GM06990 (cell line): Measurements from ENCODE around the gene PDE3B.
"Not testable (repeated sequence)": the region's sequence is repeated elsewhere in the genome, so short reads cannot be mapped to it uniquely, and the experiment has no call there.

Experiments
- DNase-seq: peaks from one replicate; pipeline ENCODE4 v3.0.0-alpha.2; 2011; ENCODE audit not compliant: insufficient read length; ENCODE audit errors: extremely low read depth
- H3K27me3 ChIP-seq: replicated peaks from 2 replicates; pipeline ENCODE4 v1.6.0; 2011; ENCODE audit warnings: low read length; ENCODE audit not compliant: control insufficient read depth, insufficient read depth
- H3K36me3 ChIP-seq: 2 replicates; pipeline ENCODE4 v1.5.1; 2011; ENCODE audit warnings: low read length; ENCODE audit not compliant: control insufficient read depth, insufficient read depth
- H3K4me3 ChIP-seq: replicated peaks from 2 replicates; pipeline ENCODE4 v1.5.1; 2011; ENCODE audit warnings: low read depth, mild to moderate bottlenecking, control low read depth, low read length
- TF ChIP-seq, protein P1 (sequence below): IDR thresholded peaks from 2 replicates; pipeline ENCODE4 v1.5.1; 2011; ENCODE audit warnings: low read length, control low read depth, mild to moderate bottlenecking, inconsistent platforms; ENCODE audit not compliant: insufficient read depth, poor library complexity, severe bottlenecking

PDE3B gene

DNA sequence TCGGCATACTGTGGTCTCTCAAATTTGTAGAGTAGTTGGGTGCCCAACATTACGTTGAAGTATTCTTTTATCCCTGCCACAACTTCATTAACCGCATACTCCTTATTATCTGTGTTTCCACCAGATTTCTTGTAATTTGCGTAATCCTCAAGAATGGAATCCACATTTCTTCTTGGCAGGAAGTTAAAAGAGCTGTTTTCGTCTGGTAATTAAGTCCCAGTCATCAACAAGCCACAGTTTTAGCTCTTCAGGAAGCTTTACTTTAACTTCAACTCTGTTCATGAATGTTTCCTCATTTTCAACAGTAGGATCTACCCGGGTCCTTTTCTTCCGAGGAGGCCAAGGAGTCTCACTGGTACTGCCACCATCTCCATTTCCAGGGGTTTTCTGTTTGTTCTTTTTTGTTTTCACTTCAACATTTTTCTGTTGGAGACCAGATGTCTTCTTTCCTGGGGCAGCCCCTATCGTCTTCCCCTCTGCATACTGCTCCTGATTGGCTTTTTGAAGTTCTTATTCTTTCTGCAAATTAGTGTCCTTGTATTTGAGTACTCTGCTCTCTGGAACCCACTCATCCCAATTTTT, 30.3 kb downstream of the PDE3B start:
- TF ChIP-seq, protein P1, sequence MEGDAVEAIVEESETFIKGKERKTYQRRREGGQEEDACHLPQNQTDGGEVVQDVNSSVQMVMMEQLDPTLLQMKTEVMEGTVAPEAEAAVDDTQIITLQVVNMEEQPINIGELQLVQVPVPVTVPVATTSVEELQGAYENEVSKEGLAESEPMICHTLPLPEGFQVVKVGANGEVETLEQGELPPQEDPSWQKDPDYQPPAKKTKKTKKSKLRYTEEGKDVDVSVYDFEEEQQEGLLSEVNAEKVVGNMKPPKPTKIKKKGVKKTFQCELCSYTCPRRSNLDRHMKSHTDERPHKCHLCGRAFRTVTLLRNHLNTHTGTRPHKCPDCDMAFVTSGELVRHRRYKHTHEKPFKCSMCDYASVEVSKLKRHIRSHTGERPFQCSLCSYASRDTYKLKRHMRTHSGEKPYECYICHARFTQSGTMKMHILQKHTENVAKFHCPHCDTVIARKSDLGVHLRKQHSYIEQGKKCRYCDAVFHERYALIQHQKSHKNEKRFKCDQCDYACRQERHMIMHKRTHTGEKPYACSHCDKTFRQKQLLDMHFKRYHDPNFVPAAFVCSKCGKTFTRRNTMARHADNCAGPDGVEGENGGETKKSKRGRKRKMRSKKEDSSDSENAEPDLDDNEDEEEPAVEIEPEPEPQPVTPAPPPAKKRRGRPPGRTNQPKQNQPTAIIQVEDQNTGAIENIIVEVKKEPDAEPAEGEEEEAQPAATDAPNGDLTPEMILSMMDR: no peak
- Histone ChIP-seq H3K27me3 (no peaks in the 10 kb centered on the region), H3K36me3 (no peaks in the 10 kb centered on the region), H3K4me3 (no peak overlapping the region)
- DNase-seq: no peak

DNA sequence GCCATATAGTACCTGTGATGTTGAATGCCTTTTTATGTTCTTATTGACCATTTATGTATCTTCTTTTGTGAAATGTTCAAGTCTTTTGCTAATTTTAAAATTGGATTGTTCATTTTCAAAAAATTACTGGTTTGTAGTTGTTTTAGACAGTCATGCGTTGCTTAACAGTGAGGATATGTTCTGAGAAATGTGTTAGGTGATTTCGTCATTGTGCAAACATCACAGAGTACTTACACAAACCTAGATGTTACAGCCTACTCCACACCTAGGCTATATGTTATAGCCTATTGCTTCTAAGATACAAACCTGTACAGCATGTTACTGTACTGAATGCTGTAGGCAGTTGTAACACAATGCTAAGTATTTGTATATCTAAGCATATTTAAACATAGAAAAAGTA, 32.5 kb downstream of the PDE3B start:
- Histone ChIP-seq H3K27me3 (no peaks in the 10 kb centered on the region), H3K4me3 (no peak overlapping the region), H3K36me3 (no peaks in the 10 kb centered on the region)
- no peak for DNase-seq
- TF ChIP-seq, protein P1: no peak

DNA sequence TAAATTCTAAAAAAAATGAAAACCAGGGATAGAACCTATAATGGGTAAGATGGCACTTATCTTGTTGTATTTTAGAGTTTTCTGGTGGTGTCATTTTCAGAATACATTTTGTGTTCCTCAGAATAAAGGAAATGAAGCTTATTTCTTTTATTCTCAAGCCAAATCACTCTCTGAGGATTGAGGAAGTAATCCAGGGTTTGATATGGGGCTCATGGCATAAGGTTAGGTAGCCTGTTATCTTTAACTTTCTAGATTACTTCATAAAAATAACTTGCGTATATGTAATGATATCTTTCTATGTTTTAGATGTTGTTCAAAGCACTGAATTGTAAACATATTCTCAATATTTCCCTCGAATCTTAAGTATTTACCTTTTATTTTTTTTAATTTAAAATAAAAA, 33.5 kb downstream of the PDE3B start:
- no peak for DNase-seq
- no peaks in the 10 kb centered on the region for H3K36me3 ChIP-seq
- TF ChIP-seq, protein P1: no peak

DNA sequence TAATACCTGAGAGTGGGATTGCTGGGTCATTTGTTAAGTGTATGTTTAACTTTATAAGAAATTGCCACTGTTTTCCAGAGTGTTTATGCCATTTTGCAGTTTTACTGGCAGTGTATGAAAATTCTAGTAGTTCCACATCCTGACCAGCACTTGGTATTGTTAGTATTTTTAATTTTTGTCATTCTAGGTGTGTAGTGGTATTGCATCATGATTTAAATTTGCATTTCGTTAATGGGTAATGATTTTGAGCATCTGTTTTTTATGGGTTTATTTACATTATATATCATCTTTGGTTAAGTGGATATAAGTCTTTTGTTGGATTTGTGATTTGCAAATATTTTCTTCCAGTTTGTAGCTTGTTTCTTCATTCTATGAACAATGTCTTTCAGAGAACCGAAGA, 34.7 kb downstream of the PDE3B start:
- H3K36me3 ChIP-seq: no peaks in the 10 kb centered on the region
- H3K27me3 ChIP-seq: no peaks in the 10 kb centered on the region
- H3K4me3 ChIP-seq: no peak overlapping the region
- TF ChIP-seq, protein P1: no peak
- DNase-seq: no peak

More for the DNA sequence above, 33.5 kb downstream of the PDE3B start:
- no peaks in the 10 kb centered on the region for H3K27me3 ChIP-seq
- no peak overlapping the region for H3K4me3 ChIP-seq

DNA sequence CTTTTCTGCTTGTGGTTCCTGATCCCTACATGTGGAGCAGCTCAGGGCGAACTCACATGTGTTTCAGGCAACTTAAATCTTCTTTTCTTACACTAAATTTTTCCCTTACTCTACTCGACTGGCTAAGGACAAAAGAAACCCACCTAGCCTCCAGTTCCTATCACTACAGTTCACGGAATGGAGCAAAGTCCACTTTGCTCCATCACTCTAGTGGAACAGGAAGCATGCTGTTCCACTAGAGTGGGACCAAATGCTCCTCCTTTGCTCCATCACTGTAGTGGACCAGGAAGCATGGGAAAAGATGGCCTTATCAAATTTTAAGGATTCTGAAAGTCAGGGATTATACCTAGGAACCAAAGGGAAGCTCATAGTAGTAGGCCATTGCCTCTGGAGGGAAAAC, 36.1 kb downstream of the PDE3B start:
- H3K36me3 ChIP-seq: no peaks in the 10 kb centered on the region
- no peak for DNase-seq
- H3K4me3 ChIP-seq: no peak overlapping the region
- TF ChIP-seq, protein P1: no peak
- no peaks in the 10 kb centered on the region for H3K27me3 ChIP-seq

DNA sequence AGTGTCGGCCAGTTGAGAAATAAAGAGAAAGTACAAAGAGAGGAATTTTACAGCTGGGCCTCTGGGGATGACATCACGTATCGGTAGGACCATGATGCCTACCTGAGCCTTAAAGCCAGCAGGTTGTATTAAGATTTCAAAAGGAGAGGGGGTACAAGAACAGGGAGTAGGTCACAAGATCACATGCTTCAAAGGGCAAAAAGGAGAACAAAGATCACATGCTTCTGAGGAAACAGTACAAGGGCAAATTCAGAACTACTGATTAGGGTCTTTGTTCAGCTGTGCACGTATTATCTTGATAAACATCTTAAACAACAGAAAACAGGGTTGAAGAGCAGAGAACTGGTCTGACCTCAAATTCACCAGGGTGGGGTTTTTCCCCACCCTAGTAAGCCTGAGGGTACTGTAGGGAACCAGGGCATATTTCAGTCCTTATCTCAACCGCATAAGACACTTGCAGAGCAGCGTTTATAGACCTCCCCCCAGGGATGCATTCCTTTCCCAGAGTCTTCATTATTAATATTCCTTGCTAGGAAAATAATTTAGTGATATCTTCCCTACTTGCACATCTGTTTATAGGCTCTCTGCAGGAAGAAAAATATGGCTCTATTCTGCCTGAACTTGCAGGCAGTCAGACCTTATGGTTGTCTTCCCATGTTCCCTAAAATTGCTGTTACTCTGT, 40.8 kb downstream of the PDE3B start:
- H3K4me3 ChIP-seq, H3K27me3 ChIP-seq, DNase-seq, H3K36me3 ChIP-seq: not testable (repeated sequence)
